ENCODE data around the gene FLT4. TPM values are rescaled to one million over a fixed set of nuclear protein-coding genes. Genes with fewer than 3 reads are reported as not detected.

The FLT4 gene
- total and polyA plus RNA-seq, 2 donors (not counting 1 experiment from before 2014, with no cell fraction given), result 0.01 TPM; not detected in 1

DNA sequence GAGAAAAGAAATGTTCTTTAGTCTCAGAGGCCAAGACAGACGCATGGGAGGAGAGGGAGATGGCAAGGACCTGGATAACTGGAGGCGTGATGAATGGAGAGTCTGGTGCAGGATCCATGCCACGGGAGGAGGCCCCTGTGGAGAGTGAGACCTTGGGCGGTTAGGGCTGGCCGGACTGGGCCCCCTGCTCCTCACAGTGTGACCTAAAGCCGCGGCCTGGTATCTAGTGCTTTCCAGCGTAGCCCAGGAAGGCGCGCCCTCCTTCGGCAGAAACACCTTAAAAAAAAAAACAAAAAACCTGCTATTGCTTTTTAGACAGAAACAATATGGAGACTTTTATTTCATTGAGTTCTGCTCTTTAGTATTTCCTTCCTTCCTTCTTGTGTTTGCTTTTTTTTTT lies 91.2 kb downstream of the FLT4 start:
- Histone ChIP-seq H3K4me3 (ENCODE audit: control extremely low read depth in 1 of 5, extremely low read depth in 1 of 5, insufficient read depth in 1 of 5, low read depth in 2 of 5, low read length in 4 of 5) (no peak overlapping the region), H3K4me2 (replicated peaks; ENCODE audit: low read depth, low read length, poor library complexity, severe bottlenecking) (no peak overlapping the region), H3K4me1 (ENCODE audit: control insufficient read depth in 2 of 2, insufficient read depth in 2 of 2, low read length in 2 of 2) (no peaks in the 10 kb centered on the region), H4K20me1 (ENCODE audit: control insufficient read depth, insufficient read depth, low read length, poor library complexity, severe bottlenecking) (peaks cover 12% of the 10 kb centered on the region), H2AFZ (ENCODE audit: insufficient read depth, low read depth, low read length, poor library complexity, severe bottlenecking) (no peak overlapping the region), H3K27me3 (replicated peaks in 1 of 4; ENCODE audit: control extremely low read depth in 1 of 4, control insufficient read depth in 3 of 4, insufficient read depth in 4 of 4, low read length in 3 of 4) (no peaks in the 10 kb centered on the region), H3K27ac (ENCODE audit: low read length in 2 of 2) (no peak overlapping the region), H3K9me3 (ENCODE audit: control extremely low read depth in 1 of 3, control insufficient read depth in 2 of 3, insufficient read depth in 1 of 3, low read length in 2 of 3) (no peaks in the 10 kb centered on the region), H3K79me2 (ENCODE audit: control insufficient read depth, insufficient read depth, low read length) (peaks cover 45% of the 10 kb centered on the region), H3K9ac (ENCODE audit: low read length) (no peak overlapping the region), H3K36me3 (replicated peaks in 1 of 2; ENCODE audit: control extremely low read depth in 1 of 2, control insufficient read depth in 1 of 2, extremely low read depth in 1 of 2, insufficient read depth in 2 of 2, low read length in 1 of 2) (peaks cover 4 to 11% of the 10 kb centered on the region in 2 experiments)
- TF ChIP-seq EZH2 (IDR thresholded peaks at IDR 0.05; ENCODE audit: borderline replicate concordance, insufficient read depth, low read depth, low read length, poor library complexity, severe bottlenecking), result no peak
- TF ChIP-seq, protein P1, sequence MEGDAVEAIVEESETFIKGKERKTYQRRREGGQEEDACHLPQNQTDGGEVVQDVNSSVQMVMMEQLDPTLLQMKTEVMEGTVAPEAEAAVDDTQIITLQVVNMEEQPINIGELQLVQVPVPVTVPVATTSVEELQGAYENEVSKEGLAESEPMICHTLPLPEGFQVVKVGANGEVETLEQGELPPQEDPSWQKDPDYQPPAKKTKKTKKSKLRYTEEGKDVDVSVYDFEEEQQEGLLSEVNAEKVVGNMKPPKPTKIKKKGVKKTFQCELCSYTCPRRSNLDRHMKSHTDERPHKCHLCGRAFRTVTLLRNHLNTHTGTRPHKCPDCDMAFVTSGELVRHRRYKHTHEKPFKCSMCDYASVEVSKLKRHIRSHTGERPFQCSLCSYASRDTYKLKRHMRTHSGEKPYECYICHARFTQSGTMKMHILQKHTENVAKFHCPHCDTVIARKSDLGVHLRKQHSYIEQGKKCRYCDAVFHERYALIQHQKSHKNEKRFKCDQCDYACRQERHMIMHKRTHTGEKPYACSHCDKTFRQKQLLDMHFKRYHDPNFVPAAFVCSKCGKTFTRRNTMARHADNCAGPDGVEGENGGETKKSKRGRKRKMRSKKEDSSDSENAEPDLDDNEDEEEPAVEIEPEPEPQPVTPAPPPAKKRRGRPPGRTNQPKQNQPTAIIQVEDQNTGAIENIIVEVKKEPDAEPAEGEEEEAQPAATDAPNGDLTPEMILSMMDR (IDR thresholded peaks at IDR 0.05), result no peak
- no peaks in the 10 kb centered on the region for H3K27me3 Mint-ChIP-seq
- no peak for DNase-seq
- 100% methylated on average over 5 of the region's 11 CpGs for WGBS (ENCODE audit: insufficient coverage)
- H3K27ac Mint-ChIP-seq, result no peak overlapping the region
- no peaks in the 10 kb centered on the region for H3K9me3 Mint-ChIP-seq (ENCODE audit: insufficient read depth)
- ChIA-PET POLR2A (no interaction called here), CTCF (no interaction called here)
- ATAC-seq (ENCODE audit: low read depth), result no peak
- no peak overlapping the region for H3K4me3 Mint-ChIP-seq
- intact Hi-C loops (cut with micrococcal nuclease), result no loop called here
- H3K4me1 Mint-ChIP-seq, result no peaks in the 10 kb centered on the region

DNA sequence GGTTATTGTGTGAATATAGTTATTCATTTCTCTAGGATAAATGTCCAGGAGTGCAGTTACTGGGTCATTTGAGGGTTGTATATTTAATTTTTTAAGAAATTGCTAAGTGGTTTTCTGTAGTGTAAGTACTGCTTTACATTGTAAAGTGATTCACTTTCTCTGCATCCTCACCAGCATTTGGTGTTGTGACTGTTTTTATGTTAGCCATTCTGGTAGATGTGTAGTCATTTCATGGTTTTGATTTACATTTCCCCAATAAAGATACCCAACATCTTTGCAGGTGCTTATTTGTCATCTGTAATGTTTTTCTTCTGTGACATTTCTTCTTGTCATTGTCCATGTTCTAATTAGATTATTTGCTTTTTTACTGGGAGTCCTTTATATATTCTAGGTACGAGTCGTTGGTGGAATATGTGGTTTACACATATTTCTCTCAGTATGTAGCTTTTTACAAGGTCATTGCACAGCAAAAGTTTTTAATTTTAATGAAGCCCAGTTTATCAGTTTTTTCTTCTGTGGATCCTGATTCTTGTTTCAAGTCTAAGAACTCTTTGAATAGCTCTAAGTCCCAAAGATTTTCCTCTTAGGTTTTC lies 92.1 kb downstream of the FLT4 start:
- ChIA-PET POLR2A (no interaction called here), CTCF (no interaction called here)
- Histone ChIP-seq H3K27ac (ENCODE audit: low read length in 2 of 2) (no peak overlapping the region), H3K36me3 (replicated peaks in 1 of 2; ENCODE audit: control extremely low read depth in 1 of 2, control insufficient read depth in 1 of 2, extremely low read depth in 1 of 2, insufficient read depth in 2 of 2, low read length in 1 of 2) (peaks cover 4 to 15% of the 10 kb centered on the region in 2 experiments), H3K9me3 (ENCODE audit: control extremely low read depth in 1 of 3, control insufficient read depth in 2 of 3, insufficient read depth in 1 of 3, low read length in 2 of 3) (no peaks in the 10 kb centered on the region), H3K27me3 (replicated peaks in 1 of 4; ENCODE audit: control extremely low read depth in 1 of 4, control insufficient read depth in 3 of 4, insufficient read depth in 4 of 4, low read length in 3 of 4) (no peaks in the 10 kb centered on the region), H3K4me1 (ENCODE audit: control insufficient read depth in 2 of 2, insufficient read depth in 2 of 2, low read length in 2 of 2) (no peaks in the 10 kb centered on the region), H3K9ac (ENCODE audit: low read length) (no peak overlapping the region), H3K79me2 (ENCODE audit: control insufficient read depth, insufficient read depth, low read length) (peaks cover 45% of the 10 kb centered on the region), H2AFZ (ENCODE audit: insufficient read depth, low read depth, low read length, poor library complexity, severe bottlenecking) (no peak overlapping the region), H3K4me3 (ENCODE audit: control extremely low read depth in 1 of 5, extremely low read depth in 1 of 5, insufficient read depth in 1 of 5, low read depth in 2 of 5, low read length in 4 of 5) (no peak overlapping the region), H4K20me1 (ENCODE audit: control insufficient read depth, insufficient read depth, low read length, poor library complexity, severe bottlenecking) (peaks cover 12% of the 10 kb centered on the region), H3K4me2 (replicated peaks; ENCODE audit: low read depth, low read length, poor library complexity, severe bottlenecking) (no peak overlapping the region)
- Mint-ChIP-seq H3K4me1 (no peaks in the 10 kb centered on the region), H3K27ac (no peak overlapping the region), H3K27me3 (no peaks in the 10 kb centered on the region), H3K9me3 (ENCODE audit: insufficient read depth) (no peaks in the 10 kb centered on the region), H3K4me3 (no peak overlapping the region)
- TF ChIP-seq, protein P1 (IDR thresholded peaks at IDR 0.05), result no peak
- intact Hi-C loops (cut with micrococcal nuclease), result no loop called here
- DNase-seq (no peak), ATAC-seq (ENCODE audit: low read depth) (no peak)
- no CpG with 5 or more reads among the region's 2 CpGs for WGBS (ENCODE audit: insufficient coverage)
